HG02759 (cell line): Measurements from ENCODE around the gene F13A1.

Source experiments
- ATAC-seq: cut with Tn5 transposase; IDR thresholded peaks from one replicate; pipeline ENCODE4 v1.9.1; 2021; ENCODE audit warnings: mild to moderate bottlenecking, moderate library complexity; ENCODE audit not compliant: unreplicated experiment

F13A1 gene

GRCh38 chr6:6319952-6320811 lies at the start of gene F13A1:
Gene F13A1, minus strand, starts transcription at chr6:6320662. Its CDS starts 1,998 bp downstream, at chr6:6318664.
- peak; percentile 48 for ATAC-seq

DNA sequence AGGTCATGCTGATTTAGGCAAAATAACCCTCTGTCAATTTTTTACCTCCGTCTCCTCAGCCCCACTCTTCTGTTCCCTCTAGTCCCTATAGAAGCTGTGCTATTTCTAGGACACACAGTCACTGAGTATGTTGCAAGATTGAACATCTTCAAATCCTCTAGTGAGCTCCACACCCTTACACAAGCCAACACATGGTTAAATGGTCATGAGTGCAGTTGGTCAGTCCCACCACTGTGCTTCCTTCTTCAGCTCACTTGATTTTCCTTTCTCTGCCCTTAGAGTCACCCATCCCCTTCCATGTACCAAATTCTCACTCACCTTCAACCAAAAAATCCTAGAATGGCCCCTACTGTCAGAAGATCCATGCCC lies 48.2 kb upstream of the F13A1 start:
- ATAC-seq, result no peak

DNA sequence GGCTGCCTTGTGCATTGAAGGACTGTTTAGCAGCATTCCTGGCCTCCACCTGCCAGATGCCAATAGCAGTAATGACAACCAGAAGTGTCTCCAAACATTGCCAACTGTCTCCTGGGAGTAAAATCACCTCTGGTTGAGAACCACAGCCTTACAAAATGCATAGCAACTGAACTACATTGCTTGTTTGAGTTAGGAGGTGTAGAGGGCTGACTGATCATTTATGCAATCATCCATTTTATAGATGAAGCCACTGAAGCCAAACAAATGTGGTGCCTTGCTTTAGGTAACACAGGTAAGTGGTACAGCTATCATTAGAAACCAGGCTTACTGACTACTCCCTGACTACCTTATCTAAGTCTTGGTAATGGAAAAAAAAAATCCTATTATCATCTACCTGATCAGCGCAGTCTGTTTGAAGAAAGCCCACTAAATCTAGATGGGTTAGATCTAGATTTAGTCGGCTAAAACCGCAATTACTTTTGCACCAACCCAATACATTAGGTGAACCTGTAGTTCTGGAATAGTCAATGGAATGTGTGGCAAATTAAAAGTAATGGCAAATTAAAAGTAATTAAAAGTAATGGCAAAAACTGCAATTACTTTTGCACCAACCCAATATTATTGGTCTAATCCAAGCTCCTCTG lies 47.7 kb upstream of the F13A1 start:
- ATAC-seq, result no peak

DNA sequence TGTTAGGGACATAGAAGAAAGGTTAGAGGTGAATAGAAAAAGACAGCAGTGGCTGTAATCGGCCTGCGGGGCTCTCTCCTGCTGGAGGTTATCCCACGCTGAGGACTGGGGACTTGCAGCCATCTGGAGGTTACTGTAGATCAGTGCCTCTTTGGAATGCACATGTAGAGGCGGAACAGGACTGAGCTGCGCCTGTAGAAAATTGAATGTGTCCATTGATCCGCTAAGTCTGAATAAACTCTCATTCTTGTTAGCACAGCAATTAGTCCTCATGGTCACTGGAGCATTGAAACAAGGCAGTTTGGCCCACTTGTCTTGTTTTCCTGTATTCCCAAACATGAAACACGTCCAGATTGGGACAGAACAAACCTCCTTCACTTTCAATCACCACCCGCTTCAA lies 46.3 kb upstream of the F13A1 start:
- no peak for ATAC-seq

GRCh38 chr6:6365242-6365641 lies 44.8 kb upstream of the F13A1 start:
- ATAC-seq, result no peak

DNA sequence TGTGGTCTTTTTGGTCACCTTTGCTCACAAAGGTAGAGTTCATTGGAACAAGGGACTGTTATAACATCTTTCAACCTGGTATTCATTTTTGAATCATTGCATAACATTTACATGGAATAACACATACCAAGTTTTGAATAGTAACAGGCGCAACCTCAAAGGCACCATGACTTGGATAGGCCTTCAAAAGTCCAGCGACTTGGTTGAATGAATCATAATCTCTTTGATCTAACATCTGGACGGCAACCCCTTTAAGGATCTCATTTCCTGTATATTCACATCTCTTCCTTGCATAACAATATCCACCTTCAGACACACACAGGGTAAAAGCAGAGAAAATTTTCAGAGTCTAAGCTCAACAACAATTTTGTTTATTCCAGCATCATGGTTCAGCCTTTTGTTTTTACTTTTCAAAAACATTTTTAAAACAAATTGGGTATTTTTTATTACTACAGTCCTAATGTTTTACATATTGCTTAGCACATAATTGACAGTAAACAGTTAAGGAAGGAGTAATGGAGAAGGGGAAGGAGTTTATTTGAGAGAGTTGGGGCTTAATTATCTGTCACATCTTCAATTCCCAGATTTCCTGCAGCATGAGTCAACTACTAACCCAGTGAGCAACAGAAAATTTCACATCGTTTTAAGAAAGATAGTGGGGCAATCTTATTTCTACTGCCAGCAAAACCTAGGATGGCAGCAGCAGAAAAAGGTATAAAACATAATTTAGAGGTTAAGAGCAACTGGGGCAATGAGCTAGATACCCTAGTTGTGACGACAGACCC lies 41.8 kb upstream of the F13A1 start:
- ATAC-seq, result no peak

- no peak for ATAC-seq
Observed at GRCh38 chr6:6357530-6357929, 37.1 kb upstream of the F13A1 start.

DNA sequence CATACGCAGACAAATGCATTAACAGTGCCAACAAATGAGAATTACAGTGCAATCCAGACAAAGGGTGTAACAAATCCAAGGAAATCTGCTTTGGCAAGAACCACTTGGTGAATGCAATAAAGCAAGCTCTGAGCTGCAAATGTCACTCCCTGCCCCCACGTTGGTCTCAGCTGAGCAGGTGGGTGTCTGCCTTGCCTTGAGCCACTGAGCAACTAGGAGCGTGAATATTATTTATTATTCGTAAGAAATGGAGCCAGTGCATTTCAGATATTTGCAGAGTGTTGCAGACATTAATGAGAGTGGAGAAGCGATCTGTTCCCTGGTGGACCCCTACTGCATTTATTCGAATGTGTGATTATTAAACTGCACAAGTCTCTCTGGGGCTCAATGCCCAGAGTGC lies 36.6 kb upstream of the F13A1 start:
- ATAC-seq, result no peak

- no peak for ATAC-seq
Observed at GRCh38 chr6:6352772-6353171, 32.3 kb upstream of the F13A1 start.

DNA sequence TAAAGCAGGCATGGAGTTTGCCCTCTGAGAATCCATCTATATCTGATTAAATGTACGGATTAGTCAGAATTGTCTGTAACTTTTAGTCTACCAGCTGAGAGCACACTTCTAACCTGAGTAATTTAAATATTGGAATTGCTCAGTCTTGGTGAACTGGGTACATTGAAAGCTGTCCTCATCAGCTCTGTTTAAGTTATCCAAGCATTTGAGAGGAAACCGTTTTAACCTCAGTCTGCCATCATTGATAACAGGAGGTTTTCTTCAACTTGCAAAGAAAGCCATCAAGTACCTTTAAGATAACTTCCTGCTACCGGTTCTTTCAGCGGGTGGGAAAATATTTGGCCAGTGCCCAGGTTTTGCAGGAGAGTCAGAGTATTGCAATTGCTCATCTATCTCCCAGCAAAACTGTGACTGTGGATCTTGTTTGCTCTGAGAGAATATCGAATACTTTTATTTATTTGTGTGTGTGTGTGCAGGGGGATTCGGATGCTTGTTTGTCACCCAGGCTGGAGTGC lies 31.1 kb upstream of the F13A1 start:
- ATAC-seq, result no peak

DNA sequence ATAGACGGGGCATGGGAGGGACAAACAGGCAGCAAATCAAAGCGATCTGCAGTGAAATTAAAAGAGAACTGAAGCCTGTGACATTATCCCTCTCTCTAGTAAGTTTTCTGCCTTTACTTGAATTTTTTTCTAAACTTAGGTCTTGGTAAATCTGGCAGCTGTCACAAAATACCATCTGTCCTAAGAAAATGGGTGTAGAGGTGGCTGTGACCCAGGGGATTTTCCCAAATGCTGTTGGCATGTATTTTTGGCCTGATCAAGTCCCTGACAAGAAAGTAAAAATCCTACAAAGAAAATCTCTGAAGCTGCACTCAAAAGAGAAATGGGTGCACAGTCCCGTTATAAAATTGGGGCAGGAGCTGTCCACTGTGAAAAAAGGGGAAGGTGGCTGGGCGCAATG lies 30.2 kb upstream of the F13A1 start:
- no peak for ATAC-seq

- ATAC-seq, result no peak
Observed at GRCh38 chr6:6348256-6348655, 27.8 kb upstream of the F13A1 start.

DNA sequence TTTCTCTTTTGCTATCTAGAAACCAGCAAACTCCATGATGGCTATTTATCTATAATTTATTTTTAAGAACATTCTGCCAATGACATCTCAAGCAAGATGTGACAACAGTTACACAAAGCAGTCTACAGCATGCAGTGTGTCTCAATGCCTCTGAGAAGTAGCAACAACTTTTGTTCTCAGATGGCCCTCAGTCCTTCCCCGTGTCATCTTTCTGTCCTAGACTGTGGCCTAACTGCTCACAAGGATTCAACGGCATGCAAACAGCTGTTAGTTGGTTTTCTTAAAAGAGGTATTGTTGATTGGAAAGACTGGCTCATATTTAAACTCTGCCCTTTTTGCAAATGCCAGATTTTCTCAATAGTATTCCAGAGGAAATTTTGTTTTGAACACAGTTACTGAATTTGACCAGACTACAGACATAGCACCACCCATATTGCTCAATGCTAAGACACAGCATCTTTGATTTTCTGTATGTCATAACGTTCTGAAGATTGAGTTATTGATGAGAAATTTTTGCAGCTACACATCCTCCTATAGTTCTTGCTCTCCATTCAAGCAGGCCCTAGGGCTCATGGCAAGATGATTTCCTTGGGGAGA lies 26.1 kb upstream of the F13A1 start:
- ATAC-seq, result no peak

DNA sequence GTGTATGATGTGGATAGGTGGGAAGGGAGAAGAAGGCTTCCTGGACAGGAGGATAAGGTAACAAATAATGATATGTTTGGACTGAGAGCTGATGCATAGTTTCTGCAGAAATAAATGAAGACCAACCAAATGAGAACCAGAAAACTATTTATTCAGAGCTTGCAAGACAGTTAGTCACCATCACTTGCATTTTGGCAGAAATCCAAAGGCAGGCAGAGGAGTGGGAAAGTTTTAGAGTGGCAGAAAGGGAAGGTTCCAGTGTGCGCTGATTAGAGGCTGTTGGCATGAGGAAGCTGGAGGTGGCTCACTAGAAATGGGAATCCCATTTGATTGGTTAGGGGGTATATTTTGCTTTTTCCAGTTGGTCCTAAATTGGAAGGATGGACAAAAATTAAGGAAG lies 13.0 kb upstream of the F13A1 start:
- no peak for ATAC-seq

DNA sequence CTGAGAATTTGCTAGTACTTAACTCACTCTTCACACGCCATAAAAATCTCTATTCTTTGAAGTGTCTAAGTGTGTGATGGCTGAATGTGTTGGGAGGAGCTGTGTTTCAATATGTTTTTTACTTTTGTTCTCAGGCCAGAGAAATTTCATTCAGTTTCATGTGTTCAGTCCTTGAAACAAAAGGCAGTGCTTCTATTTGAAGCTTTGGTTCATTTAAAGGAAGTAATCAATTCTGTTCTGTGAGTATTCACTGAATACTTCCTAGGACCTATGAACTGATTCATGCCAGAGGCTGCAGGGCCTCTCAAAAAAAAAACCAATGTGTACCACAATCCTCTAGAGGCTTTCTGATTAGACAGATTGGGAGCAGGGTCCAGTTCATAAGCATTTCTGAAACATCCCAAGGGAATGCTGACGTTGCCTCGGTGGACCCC lies 12.4 kb upstream of the F13A1 start:
- ATAC-seq, result peak; percentile 24

DNA sequence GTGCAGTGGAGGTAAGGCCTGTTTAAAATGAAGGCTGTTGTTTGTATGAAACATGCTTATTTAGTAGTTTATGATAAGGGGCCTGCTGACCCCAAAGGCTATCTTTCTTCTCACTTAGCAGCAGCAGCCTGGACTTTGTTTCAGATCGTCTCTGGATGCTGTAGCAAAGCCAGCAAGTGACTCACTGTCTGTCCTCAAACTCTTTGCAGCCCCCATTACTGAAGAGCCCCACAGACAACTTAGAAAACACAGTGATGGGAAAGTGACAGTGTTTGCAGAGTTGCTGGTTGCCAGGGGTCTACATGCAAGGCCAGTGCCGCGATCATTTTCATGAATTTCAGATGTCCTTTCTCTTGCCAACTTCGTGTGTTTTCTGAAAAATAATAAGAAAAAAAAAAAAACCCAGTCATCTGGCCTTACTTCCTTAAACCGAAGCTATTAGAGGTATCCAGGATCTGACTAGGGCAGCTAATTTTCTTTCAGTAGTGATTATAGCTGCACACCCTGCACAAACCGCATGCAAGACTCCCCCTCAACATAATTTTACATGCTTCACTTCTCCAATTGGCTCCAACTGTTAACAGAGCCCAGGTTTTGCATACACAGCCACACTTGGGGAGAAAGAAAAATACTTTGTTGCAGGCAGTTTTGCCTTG lies 11.6 kb upstream of the F13A1 start:
- peak; percentile 51 for ATAC-seq

DNA sequence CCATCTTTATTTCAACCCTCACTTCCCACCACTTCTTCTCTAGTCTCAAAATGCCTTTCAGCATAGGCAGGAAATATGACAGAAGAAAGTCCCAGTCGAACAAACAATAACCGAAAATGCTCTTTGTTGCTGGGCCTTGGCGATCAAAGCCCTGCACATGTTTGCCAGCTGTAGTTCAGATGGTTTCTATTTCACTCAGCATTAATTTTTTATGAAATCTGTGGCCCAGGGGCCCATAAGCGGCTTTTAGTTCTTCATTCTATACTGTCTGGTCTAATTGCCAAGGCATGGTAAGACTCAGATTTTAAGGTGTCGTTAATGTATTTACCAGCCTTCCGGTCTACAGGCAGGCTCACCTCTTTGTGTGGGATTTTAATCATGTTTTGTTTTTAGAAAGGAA lies 10.9 kb upstream of the F13A1 start:
- ATAC-seq, result peak; percentile 78

DNA sequence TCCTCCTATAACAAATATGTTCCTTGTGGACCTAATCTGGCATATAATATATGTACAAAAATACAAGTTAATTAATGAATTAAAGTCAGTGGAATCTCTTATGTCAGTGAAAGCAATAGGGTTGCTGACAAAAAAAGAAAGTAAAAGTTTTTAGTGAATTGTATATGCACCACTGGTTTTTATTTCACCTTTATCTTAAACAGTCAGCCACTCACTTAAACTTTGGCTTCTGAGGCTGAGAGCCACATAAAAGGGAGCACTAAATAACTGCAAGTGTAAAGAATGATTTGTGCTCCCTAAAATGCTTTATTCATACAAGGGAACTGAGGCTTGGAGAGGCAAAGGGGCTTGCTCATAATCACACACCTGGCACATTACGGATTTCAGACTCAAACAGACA lies 9.9 kb upstream of the F13A1 start:
- ATAC-seq, result no peak

DNA sequence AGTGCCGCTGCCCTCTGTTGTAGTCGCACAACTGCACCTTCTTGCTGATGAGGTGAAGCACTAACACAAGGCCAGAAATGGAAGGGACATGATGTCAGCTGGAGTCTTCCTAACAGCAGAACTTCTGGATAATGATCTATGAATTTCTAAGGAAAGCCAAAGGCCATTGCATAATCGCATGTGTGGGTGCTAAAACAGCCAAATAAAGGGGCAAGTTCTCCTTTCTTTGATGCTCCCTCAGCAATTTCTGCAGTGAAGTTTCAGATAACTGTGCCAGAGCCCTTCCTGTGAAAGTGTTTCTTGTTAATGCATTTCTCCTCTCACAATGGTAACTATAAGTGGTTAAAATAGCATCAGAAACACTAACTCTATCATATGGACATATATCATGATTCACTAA lies 8.0 kb upstream of the F13A1 start:
- no peak for ATAC-seq

DNA sequence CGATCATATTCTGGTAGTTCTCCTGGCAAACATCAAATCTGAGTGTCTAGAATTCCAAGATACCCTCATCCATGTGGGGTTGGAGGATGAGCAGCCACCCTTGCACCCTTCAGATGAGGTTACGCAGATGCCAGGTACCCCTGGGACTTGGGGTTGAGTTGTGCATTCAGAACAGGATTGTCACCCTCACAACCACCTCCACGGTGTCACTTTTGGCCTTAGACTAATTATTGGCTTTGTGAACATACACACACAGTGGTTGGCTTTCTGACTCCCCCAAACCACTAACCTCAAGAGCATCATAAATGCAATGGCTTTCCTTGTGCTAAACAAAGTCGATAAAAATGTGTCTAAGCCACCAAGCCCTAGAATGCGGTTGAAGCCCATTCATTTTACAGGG lies 2.9 kb upstream of the F13A1 start:
- no peak for ATAC-seq

DNA sequence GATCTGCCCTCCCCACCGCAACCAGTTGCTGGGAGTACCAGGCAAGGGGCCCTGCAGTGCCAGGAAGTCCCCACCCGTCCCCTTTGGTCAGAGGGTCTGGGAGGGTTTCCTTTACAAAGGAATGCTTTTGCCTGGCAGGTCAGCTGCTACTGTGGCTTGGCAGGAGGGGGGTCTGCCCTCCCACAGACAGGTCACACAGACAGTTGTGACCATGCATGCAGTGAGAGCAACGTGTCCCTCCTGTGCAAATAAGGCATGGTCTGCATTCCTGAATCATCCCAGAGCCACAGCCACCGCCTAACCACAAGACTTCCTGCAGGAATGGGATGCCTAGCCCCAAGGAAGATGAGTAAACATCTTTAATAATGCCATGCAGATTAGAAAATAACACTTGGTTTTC lies 439 bp upstream of the F13A1 start:
- no peak for ATAC-seq
